Karpas-422 (cell line): ENCODE data around the gene ANKRD7. TPM values are rescaled to one million over a fixed set of nuclear protein-coding genes. Genes with fewer than 3 reads are reported as not detected.

Experiments
- DNase-seq: peaks from one replicate; pipeline ENCODE4 v3.0.0-alpha.2; 2015
- H2AFZ ChIP-seq: fragments of 200-600 bp; sonication (generic); 2 replicates; pipeline ENCODE4 v1.6.1; 2014; ENCODE audit warnings: antibody characterized with exemption, low read length, mixed read lengths
- H3K27ac ChIP-seq: fragments of 200-600 bp; sonication (generic); 2 replicates; pipeline ENCODE4 v1.5.1; 2014; ENCODE audit warnings: mild to moderate bottlenecking, low read length, moderate library complexity
- H3K27me3 ChIP-seq: fragments of 200-600 bp; sonication (generic); 2 replicates; pipeline ENCODE4 v1.6.1; 2014; ENCODE audit warnings: low read length, mixed read lengths
- H3K36me3 ChIP-seq: fragments of 200-600 bp; sonication (generic); 2 replicates; pipeline ENCODE4 v1.6.1; 2014; ENCODE audit warnings: low read length, mixed read lengths; ENCODE audit not compliant: insufficient read depth
- H3K4me1 ChIP-seq: fragments of 200-600 bp; sonication (generic); 2 replicates; pipeline ENCODE4 v1.6.1; 2014; ENCODE audit warnings: mild to moderate bottlenecking, low read length, mixed read lengths
- H3K4me2 ChIP-seq: fragments of 200-600 bp; sonication (generic); 2 replicates; pipeline ENCODE4 v1.6.1; 2014; ENCODE audit warnings: low read length, low read depth, mild to moderate bottlenecking; ENCODE audit not compliant: poor library complexity, severe bottlenecking
- H3K4me3 ChIP-seq: fragments of 200-600 bp; sonication (generic); 2 replicates; pipeline ENCODE4 v1.5.1; 2014; ENCODE audit warnings: mild to moderate bottlenecking, antibody characterized with exemption, low read length, mixed read lengths
- H3K79me2 ChIP-seq: fragments of 200-600 bp; sonication (generic); 2 replicates; pipeline ENCODE4 v1.6.1; 2014; ENCODE audit warnings: mild to moderate bottlenecking, low read length, mixed read lengths
- H3K9ac ChIP-seq: fragments of 200-600 bp; sonication (generic); 2 replicates; pipeline ENCODE4 v1.6.0; 2014; ENCODE audit warnings: low read length
- H3K9me2 ChIP-seq: fragments of 200-600 bp; sonication (generic), shearing (Covaris generic); replicated peaks from 2 replicates; pipeline ENCODE4 v1.6.0; 2014; ENCODE audit warnings: mild to moderate bottlenecking, low read length, moderate library complexity; ENCODE audit not compliant: insufficient read depth
- H3K9me3 ChIP-seq: fragments of 300-700, 200-600 bp; sonication (generic); 2 replicates; pipeline ENCODE4 v1.6.1; 2014; ENCODE audit warnings: low read length, mixed read lengths
- H4K20me1 ChIP-seq: fragments of 200-600 bp; sonication (generic); 2 replicates; pipeline ENCODE4 v1.6.1; 2014; ENCODE audit warnings: mild to moderate bottlenecking, antibody characterized with exemption, low read length, low read depth; ENCODE audit not compliant: insufficient read depth
- total RNA-seq: library from RNA; depleted of rRNA; stranded (reverse); fragments of >200 nt; shearing (Covaris generic); gene quantifications from 2 replicates; pipeline ENCODE4 v1.2.3, GENCODE V29; 2014; ENCODE audit warnings: low replicate concordance; rRNA removed

ANKRD7 gene
- total RNA-seq, 1 experiment from 2014 or later = 1.7 TPM

DNA sequence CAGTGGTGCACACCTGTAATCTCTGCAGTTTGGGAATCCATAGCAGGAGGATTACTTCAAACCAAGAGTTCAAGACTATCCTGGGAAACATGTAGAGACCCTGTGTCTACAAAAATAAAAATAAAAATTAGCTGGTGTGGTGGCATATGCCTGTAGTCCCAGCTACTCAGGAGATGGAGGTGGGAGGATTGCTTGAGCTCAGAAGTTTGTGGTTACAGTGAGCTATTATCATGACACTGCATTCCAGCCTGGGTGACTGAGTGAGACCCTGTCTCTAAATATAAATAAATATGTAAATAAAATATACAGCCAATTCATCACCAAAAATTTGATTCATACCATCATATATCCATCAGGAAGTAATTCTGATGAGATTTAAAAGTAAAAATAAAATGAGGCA is 60.9 kb downstream of the ANKRD7 start:
- H3K9me2 ChIP-seq = no peaks in the 10 kb centered on the region
- no peaks in the 10 kb centered on the region for H3K27me3 ChIP-seq
- H3K9me3 ChIP-seq = peaks cover 13% of the 10 kb centered on the region
- H3K4me1 ChIP-seq = no peaks in the 10 kb centered on the region
- no peak overlapping the region for H3K4me2 ChIP-seq
- no peak overlapping the region for H3K27ac ChIP-seq
- no peak overlapping the region for H2AFZ ChIP-seq
- H3K79me2 ChIP-seq = no peaks in the 10 kb centered on the region
- DNase-seq = no peak
- no peaks in the 10 kb centered on the region for H4K20me1 ChIP-seq
- no peak overlapping the region for H3K9ac ChIP-seq
- no peak overlapping the region for H3K4me3 ChIP-seq
- no peaks in the 10 kb centered on the region for H3K36me3 ChIP-seq

- no peak for DNase-seq
Observed at GRCh38 chr7:118286131-118286530, 61.6 kb downstream of the ANKRD7 start.

GRCh38 chr7:118288098-118288497 is 63.6 kb downstream of the ANKRD7 start:
- Histone ChIP-seq H3K27me3 (no peaks in the 10 kb centered on the region), H3K9me2 (no peaks in the 10 kb centered on the region), H3K79me2 (no peaks in the 10 kb centered on the region), H2AFZ (no peak overlapping the region), H3K36me3 (no peaks in the 10 kb centered on the region), H3K4me1 (no peaks in the 10 kb centered on the region), H4K20me1 (no peaks in the 10 kb centered on the region), H3K9ac (no peak overlapping the region), H3K4me3 (no peak overlapping the region), H3K4me2 (no peak overlapping the region), H3K9me3 (peaks cover 16% of the 10 kb centered on the region), H3K27ac (no peak overlapping the region)
- no peak for DNase-seq

More at GRCh38 chr7:118286131-118286530, 61.6 kb downstream of the ANKRD7 start:
- H3K4me1 ChIP-seq = no peaks in the 10 kb centered on the region
- no peak overlapping the region for H3K27ac ChIP-seq
- no peaks in the 10 kb centered on the region for H3K36me3 ChIP-seq
- no peaks in the 10 kb centered on the region for H4K20me1 ChIP-seq
- H3K9ac ChIP-seq = no peak overlapping the region
- H3K27me3 ChIP-seq = no peaks in the 10 kb centered on the region
- H3K9me2 ChIP-seq = no peaks in the 10 kb centered on the region
- no peaks in the 10 kb centered on the region for H3K79me2 ChIP-seq
- H3K9me3 ChIP-seq = peaks cover 16% of the 10 kb centered on the region
- no peak overlapping the region for H3K4me2 ChIP-seq
- no peak overlapping the region for H2AFZ ChIP-seq
- no peak overlapping the region for H3K4me3 ChIP-seq

DNA sequence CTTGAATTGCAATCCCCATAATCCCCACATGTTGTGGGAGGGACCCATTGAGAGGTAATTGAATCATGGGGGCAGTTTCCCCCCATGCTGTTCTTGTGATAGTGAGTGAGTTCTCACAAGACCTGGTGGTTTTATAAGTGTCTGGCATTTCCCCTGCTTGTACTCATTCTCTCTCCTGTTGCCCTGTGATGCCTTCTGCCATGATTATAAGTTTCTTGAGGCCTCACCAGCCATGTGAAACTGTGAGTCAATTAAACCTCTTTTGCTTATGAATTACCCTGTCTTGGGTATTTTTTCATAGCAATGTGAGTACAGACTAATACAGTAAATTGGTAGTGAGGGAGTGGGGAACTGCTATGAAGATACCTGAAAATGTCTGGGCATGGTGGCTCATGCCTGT is 65.0 kb downstream of the ANKRD7 start:
- Histone ChIP-seq H3K9me3 (peaks cover 16% of the 10 kb centered on the region), H3K27me3 (no peaks in the 10 kb centered on the region), H3K79me2 (no peaks in the 10 kb centered on the region), H3K9me2 (no peaks in the 10 kb centered on the region), H3K27ac (no peak overlapping the region), H3K4me1 (no peaks in the 10 kb centered on the region), H3K9ac (no peak overlapping the region), H4K20me1 (no peaks in the 10 kb centered on the region), H3K4me3 (no peak overlapping the region), H3K36me3 (no peaks in the 10 kb centered on the region), H2AFZ (no peak overlapping the region), H3K4me2 (no peak overlapping the region)
- DNase-seq = no peak

Other genes with a start within 250 kb of the ANKRD7 start
- gene LSM8, start 40.5 kb upstream of the ANKRD7 start, total RNA-seq = 93.4 and 102 TPM in 2 replicates